Astrocyte (in vitro differentiated cells and primary cell): ENCODE data around the gene PPP1R2.

Experiments
- EZH2 ChIP-seq: IDR thresholded peaks from 2 replicates; pipeline ENCODE4 v1.6.1; 2012; ENCODE audit warnings: mild to moderate bottlenecking, low read length, inconsistent platforms; ENCODE audit not compliant: insufficient read depth
- TF ChIP-seq, protein P1 (sequence below): IDR thresholded peaks from 2 replicates; pipeline ENCODE4 v1.5.1; 2011; ENCODE audit warnings: low read depth, mild to moderate bottlenecking, inconsistent platforms, low read length, moderate library complexity; ENCODE audit not compliant: insufficient read depth

DNA sequence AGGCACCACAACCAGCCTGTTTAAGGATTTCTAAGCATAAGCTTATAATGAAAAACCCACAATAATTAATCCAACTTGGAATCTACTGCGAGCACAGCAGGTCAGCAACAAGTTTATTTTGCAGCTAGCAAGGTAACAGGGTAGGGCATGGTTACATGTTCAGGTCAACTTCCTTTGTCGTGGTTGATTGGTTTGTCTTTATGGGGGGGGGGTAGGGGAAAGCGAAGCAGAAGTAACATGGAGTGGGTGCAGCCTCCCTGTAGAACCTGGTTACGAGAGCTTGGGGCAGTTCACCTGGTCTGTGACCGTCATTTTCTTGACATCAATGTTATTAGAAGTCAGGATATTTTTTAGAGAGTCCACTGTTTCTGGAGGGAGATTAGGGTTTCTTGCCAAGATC is 25.5 kb upstream of the PPP1R2 start:
- no peak for TF ChIP-seq EZH2
- TF ChIP-seq, protein P1, sequence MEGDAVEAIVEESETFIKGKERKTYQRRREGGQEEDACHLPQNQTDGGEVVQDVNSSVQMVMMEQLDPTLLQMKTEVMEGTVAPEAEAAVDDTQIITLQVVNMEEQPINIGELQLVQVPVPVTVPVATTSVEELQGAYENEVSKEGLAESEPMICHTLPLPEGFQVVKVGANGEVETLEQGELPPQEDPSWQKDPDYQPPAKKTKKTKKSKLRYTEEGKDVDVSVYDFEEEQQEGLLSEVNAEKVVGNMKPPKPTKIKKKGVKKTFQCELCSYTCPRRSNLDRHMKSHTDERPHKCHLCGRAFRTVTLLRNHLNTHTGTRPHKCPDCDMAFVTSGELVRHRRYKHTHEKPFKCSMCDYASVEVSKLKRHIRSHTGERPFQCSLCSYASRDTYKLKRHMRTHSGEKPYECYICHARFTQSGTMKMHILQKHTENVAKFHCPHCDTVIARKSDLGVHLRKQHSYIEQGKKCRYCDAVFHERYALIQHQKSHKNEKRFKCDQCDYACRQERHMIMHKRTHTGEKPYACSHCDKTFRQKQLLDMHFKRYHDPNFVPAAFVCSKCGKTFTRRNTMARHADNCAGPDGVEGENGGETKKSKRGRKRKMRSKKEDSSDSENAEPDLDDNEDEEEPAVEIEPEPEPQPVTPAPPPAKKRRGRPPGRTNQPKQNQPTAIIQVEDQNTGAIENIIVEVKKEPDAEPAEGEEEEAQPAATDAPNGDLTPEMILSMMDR: no peak
